Mucosa of descending colon (tissue), 3 donors: ENCODE results near the gene AP3D1. TPM values are rescaled to one million over a fixed set of nuclear protein-coding genes. Genes with fewer than 3 reads are reported as not detected.

Source experiments
- ATAC-seq: fragments of 200-7000 bp; cut with Tn5 transposase; one replicate; pipeline ENCODE4 v1.9.1; 2020; ENCODE audit warnings: mild to moderate bottlenecking, moderate library complexity
- DNase-seq, 3 donors: peaks; one replicate each; pipeline ENCODE4 v3.0.0-alpha.2; 2020
- H3K36me3 ChIP-seq: fragments of 200-600 bp; one replicate; pipeline ENCODE4 v1.8.0; 2021; ENCODE audit warnings: low read depth, mild to moderate bottlenecking
- H3K4me1 ChIP-seq: fragments of 200-600 bp; one replicate; pipeline ENCODE4 v1.8.0; 2021; ENCODE audit warnings: low read depth, mild to moderate bottlenecking
- H3K4me3 ChIP-seq: fragments of 200-600 bp; one replicate; pipeline ENCODE4 v1.8.0; 2021; ENCODE audit warnings: mild to moderate bottlenecking
- H3K9me3 ChIP-seq: fragments of 200-600 bp; one replicate; pipeline ENCODE4 v1.8.0; 2021; ENCODE audit warnings: mild to moderate bottlenecking
- CTCF ChIP-seq: fragments of 200-600 bp; IDR thresholded peaks from one replicate; pipeline ENCODE4 v1.8.0; 2022; ENCODE audit warnings: antibody characterized with exemption, mild to moderate bottlenecking
- intact Hi-C, 2 donors: fragments of 100-400 bp; cut with DNase I in 1 of 2; cut with micrococcal nuclease in 1 of 2; formaldehyde crosslinking; loops; one replicate each; pipeline versions ENCODE4 v1.11.0 to v1.11.1; 2022; cut with DNase I, micrococcal nuclease
- total RNA-seq, 3 donors: library from RNA; stranded (reverse); fragmentation: NEBNext Ultra II Directional in 2 of 3; extraction: Animal tissue kit (Norgen Biotek cat#: 25700) in 2 of 3; gene quantifications; one replicate each; pipeline versions ENCODE4 v1.2.1 to v1.2.4, GENCODE V29; 2021 to 2023
- donor health status: DM: no; HTN: no; CAD: no; lungs with moderate emphysema.
- donor health status: DM: no; HTN: no; CAD: no.
- donor health status: DM: no; HTN: yes; CAD: no.

AP3D1 gene
- total RNA-seq, 3 donors from 2014 or later = 103 to 120 (median 103) TPM

DNA sequence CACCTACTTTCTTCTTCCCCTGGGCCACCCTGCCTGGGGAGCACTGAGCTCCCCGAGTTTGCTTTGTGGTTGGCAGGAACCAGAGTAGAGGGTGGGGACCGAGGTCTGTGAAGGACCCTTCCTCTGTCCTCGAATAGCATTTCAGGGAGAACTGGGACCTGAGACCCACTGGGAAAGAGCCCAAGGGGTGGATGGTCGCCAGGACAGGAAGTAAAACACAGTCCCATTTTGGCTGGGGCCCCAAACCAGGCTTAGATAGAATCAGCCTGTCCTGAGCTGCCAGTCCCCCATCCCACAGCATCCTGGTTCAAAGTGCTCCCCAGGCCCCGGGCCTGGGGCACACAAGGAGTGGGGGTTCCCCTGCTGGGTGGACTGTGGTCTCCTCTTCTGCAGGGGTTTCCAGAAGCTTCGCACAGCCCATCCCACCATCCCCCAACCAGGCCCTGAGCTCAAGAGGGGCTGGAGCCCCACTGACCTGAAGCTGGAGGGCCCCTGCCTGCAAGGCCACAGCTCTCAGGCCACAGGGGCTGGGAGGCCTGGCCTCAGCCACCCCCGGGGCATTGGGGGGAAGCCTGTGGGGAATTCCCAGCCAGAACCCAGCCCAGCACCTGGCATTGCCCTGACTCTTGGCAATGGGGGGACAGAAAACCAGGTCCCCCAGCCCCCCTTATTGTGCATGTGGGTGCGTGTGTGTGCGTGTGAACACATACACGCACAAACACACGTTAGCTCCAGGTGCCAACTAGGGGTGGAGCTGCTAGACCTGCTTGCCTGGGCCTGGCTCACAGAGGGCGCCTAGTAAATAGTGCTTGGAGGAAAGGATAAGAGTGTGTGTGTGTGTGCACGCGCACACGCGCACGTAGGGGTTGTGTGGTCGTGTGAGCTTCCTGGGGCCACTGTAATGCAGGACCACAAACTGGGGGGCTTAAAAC is 99.3 kb downstream of the AP3D1 start:
- ATAC-seq = peak; percentile 19
- H3K9me3 ChIP-seq = no peaks in the 10 kb centered on the region
- H3K36me3 ChIP-seq = no peaks in the 10 kb centered on the region
- TF ChIP-seq CTCF = no peak
- peaks cover 69% of the 10 kb centered on the region for H3K4me1 ChIP-seq
- DNase-seq = peak; percentile 73 to 81 (median 80)
- intact Hi-C loops = no loop called here
- H3K4me3 ChIP-seq = no peak overlapping the region

DNA sequence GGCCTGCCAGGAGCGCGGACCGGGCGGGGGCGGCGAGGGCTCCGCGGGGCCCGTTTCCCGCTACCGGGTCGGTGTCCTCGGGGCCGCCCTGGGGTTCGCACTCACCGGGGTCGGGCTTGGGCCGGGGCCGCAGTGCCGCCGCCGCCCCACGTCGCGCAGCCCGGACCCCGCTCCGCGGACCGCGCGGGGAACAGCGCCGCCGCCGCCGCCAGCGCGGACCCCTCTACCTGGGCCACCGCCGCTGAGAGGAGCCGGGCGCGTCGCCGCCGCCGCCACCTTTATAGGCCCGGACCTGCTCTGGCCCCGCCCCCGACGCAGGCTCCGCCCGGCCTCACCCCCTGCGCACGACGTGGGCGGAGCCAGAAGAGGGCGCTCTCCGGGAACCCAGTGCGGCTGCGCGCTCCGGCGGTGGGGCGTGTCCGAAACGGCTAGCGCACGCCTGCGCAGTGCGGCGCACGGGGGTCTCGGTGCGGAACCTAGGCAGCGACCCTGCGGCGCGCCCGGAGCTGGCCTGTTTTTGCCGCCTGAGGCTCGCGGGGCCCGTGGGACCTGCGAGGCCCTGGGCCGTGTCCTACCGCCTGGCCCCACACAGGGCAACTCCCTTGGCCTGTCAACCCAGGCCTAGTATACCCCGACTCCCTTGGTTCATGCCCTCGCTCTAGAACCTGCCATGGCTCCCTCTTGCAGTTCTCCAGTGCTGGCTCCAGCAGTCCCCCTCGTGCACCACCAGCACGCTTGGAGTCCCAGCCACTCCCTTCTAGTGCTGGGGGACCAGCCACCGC is 100.2 kb downstream of the AP3D1 start, which contains the start of gene MKNK2:
Gene MKNK2, minus strand, starts transcription at position 254 of the 782 bp plus-strand sequence. CDS start 393 bp downstream, outside the sequence.
- peak; percentile 75 for ATAC-seq
- intact Hi-C loops = no loop called here

More for the DNA sequence above, 100.2 kb downstream of the AP3D1 start, which contains the start of gene MKNK2:
- TF ChIP-seq CTCF = peak; percentile 55
- H3K9me3 ChIP-seq = no peaks in the 10 kb centered on the region
- peaks cover 66% of the 10 kb centered on the region for H3K4me1 ChIP-seq
- H3K4me3 ChIP-seq = peak within 1 kb of the TSS; percentile 91
- peak; percentile 94 to 96 (median 95) for DNase-seq
- H3K36me3 ChIP-seq = no peaks in the 10 kb centered on the region

Other genes with a start within 250 kb of the AP3D1 start
- 10 to 100 TPM; 12.5 to 21.9 (median 19.6) TPM for gene ADAT3, start 246.2 kb downstream of the AP3D1 start, total RNA-seq
- gene SCAMP4, start 246.2 kb downstream of the AP3D1 start, total RNA-seq = 10 to 100 TPM; 57.2 to 61.3 (median 59.8) TPM
- gene CSNK1G2, start 210.4 kb downstream of the AP3D1 start, total RNA-seq = 10 to 100 TPM; 51.8 to 58.6 (median 56.7) TPM
- gene BTBD2, start 135.9 kb downstream of the AP3D1 start, total RNA-seq = 10 to 100 TPM; 66.0 to 82.3 (median 71.5) TPM
- 100 to 1,000 TPM; 252 to 330 (median 304) TPM for gene MKNK2, start 100.3 kb downstream of the AP3D1 start, total RNA-seq
- 10 to 100 TPM; 39.8 to 76.8 (median 43.7) TPM for gene MOB3A, start 55.2 kb downstream of the AP3D1 start, total RNA-seq
- gene IZUMO4, start 54.7 kb downstream of the AP3D1 start, total RNA-seq = 1 to 10 TPM; 2.2 to 5.3 (median 3.4) TPM
- gene DOT1L, start 12.4 kb upstream of the AP3D1 start, total RNA-seq = 10 to 100 TPM; 38.1 to 48.1 (median 44.5) TPM
- 100 to 1,000 TPM; 132 to 231 (median 189) TPM for gene PLEKHJ1, start 84.8 kb upstream of the AP3D1 start, total RNA-seq
- 10 to 100 TPM; 60.6 to 81.2 (median 68.2) TPM for gene SF3A2, start 85.3 kb upstream of the AP3D1 start, total RNA-seq
- gene AMH, start 97.8 kb upstream of the AP3D1 start, total RNA-seq = 1 to 10 TPM; 2.7 to 5.1 (median 3.8) TPM
- gene JSRP1, start 104.9 kb upstream of the AP3D1 start, total RNA-seq = 1 to 10 TPM in 1 of 3 donors, under 1 TPM in 2; 0.38 to 2.4 (median 0.87) TPM
- gene PEAK3, start 130.6 kb upstream of the AP3D1 start, total RNA-seq = 1 to 10 TPM in 2 of 3 donors, under 1 TPM in 1; 0.29 to 1.4 (median 1.1) TPM
- gene LINGO3, start 156.6 kb upstream of the AP3D1 start, total RNA-seq = not detected
- gene LSM7, start 177.0 kb upstream of the AP3D1 start, total RNA-seq = 100 to 1,000 TPM in 1 of 3 donors, 10 to 100 TPM in 2; 60.3 to 111 (median 93.1) TPM
- 100 to 1,000 TPM; 119 to 177 (median 153) TPM for gene SPPL2B, start 177.1 kb upstream of the AP3D1 start, total RNA-seq
- under 1 TPM in 2 of 3 donors, not detected in 1; 0.17 to 0.41 TPM for gene TMPRSS9, start 208.7 kb upstream of the AP3D1 start, total RNA-seq